MCF 10A (cell line): Measurements from ENCODE around the gene SPARC. TPM values are rescaled to one million over a fixed set of nuclear protein-coding genes. Genes with fewer than 3 reads are reported as not detected.

Experiments
- BruUV-seq: library from RNA; stranded (reverse); fragments of 400-500 nt; replicated peaks from 2 replicates; lab custom pipeline; 2021; lab: Mats Ljungman, UMichigan
- CTCF ChIA-PET: fragments of 300-600 bp; sonication (Branson Sonifier 250); formaldehyde crosslinking; extraction: SDS; loops from one replicate; lab custom pipeline; 2021; ENCODE audit warnings: antibody characterized with exemption, inconsistent platforms; lab: Yijun Ruan, JAX
- POLR2A ChIA-PET: fragments of 300-600, 350-650 bp; sonication (Branson Sonifier 250); formaldehyde crosslinking; extraction: SDS; loops from one replicate; lab custom pipeline; 2020; ENCODE audit warnings: antibody characterized with exemption, inconsistent platforms; lab: Yijun Ruan, JAX
- DNase-seq: peaks from one replicate; pipeline ENCODE4 v3.0.0-alpha.2; 2018; ENCODE audit not compliant: unreplicated experiment
- H3K27ac Mint-ChIP-seq: one replicate; pipeline ENCODE4 v1.8.0; 2022; ENCODE audit warnings: mild to moderate bottlenecking, low read depth, mixed read lengths; ENCODE audit not compliant: unreplicated experiment
- H3K27me3 Mint-ChIP-seq: one replicate; pipeline ENCODE4 v1.8.0; 2022; ENCODE audit warnings: mixed read lengths; ENCODE audit not compliant: insufficient read depth, unreplicated experiment
- H3K36me3 Mint-ChIP-seq: one replicate; pipeline ENCODE4 v1.8.0; 2022; ENCODE audit warnings: mild to moderate bottlenecking, moderate library complexity, mixed read lengths; ENCODE audit not compliant: insufficient read depth, unreplicated experiment
- H3K4me1 Mint-ChIP-seq: one replicate; pipeline ENCODE4 v1.8.0; 2022; ENCODE audit warnings: mixed read lengths; ENCODE audit not compliant: insufficient read depth, unreplicated experiment
- H3K4me3 Mint-ChIP-seq: one replicate; pipeline ENCODE4 v1.8.0; 2022; ENCODE audit warnings: mild to moderate bottlenecking, moderate library complexity, mixed read lengths; ENCODE audit not compliant: unreplicated experiment
- H3K9me3 Mint-ChIP-seq: one replicate; pipeline ENCODE4 v1.8.0; 2022; ENCODE audit warnings: mixed read lengths; ENCODE audit not compliant: unreplicated experiment
- intact Hi-C: fragments of 100-400 bp; cut with micrococcal nuclease; formaldehyde crosslinking; loops from 2 replicates; pipeline ENCODE4 v1.14.1; 2022
- total RNA-seq: library from RNA; stranded (reverse); gene quantifications from 2 replicates; pipeline ENCODE4 v1.2.3, GENCODE V29; 2022
- TF ChIP-seq, protein P1 (sequence below): fragments of 200-600 bp; IDR thresholded peaks from one replicate; pipeline ENCODE4 v1.8.0; 2022; ENCODE audit warnings: antibody characterized with exemption, mild to moderate bottlenecking; ENCODE audit not compliant: unreplicated experiment

SPARC gene
- total RNA-seq, 1 experiment from 2014 or later: 32.6 TPM

DNA sequence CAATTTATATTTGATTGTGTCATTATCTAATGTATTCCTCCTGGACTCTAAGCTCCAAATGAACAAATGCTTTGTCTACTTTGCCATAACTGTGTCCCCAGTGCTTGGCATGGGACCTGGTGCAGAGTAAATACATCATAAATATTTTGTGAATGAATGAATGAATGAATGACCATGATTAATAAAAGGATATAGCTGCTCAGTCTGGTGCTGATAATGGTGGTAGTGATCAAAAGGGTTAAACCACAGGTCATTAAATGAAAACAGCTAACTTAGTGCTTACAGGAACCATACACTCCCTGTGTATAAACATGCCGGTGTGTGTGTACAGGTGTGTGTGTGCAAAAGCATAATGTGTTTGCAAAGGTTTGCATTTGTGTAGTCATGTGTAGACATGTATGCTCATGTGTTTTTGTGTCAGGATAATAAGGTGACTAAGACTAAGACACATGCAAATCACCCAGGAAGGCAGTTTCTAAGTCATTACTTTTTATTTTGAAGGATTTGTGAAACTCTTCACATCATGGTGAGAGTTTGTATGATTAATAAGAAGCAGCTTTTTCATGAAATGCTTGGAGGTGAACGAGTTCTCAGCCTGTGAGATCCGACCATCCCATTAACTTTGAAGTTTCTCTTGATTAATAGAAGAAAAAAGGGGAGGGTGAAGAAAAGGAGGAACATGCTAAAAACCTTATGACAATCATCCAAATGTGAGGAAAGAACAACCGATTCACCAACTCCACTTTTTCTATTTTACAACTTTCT, 24.6 kb downstream of the SPARC start:
- ChIA-PET CTCF (interaction anchor here (0.6 to 15.3 kb wide), 22 partner anchors 10 to 852 kb away, joined by 3 to 652 read pairs (median 6); partner anchors contain the start of genes G3BP1 and SLC36A1), POLR2A (interaction anchor here (0.8 to 3.1 kb wide), 7 partner anchors 9 to 471 kb away, joined by 3 to 22 read pairs (median 12); partner anchors contain the start of gene G3BP1)
- TF ChIP-seq, protein P1, sequence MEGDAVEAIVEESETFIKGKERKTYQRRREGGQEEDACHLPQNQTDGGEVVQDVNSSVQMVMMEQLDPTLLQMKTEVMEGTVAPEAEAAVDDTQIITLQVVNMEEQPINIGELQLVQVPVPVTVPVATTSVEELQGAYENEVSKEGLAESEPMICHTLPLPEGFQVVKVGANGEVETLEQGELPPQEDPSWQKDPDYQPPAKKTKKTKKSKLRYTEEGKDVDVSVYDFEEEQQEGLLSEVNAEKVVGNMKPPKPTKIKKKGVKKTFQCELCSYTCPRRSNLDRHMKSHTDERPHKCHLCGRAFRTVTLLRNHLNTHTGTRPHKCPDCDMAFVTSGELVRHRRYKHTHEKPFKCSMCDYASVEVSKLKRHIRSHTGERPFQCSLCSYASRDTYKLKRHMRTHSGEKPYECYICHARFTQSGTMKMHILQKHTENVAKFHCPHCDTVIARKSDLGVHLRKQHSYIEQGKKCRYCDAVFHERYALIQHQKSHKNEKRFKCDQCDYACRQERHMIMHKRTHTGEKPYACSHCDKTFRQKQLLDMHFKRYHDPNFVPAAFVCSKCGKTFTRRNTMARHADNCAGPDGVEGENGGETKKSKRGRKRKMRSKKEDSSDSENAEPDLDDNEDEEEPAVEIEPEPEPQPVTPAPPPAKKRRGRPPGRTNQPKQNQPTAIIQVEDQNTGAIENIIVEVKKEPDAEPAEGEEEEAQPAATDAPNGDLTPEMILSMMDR: no peak
- H3K9me3 Mint-ChIP-seq: no peaks in the 10 kb centered on the region
- no peak for DNase-seq
- no peak overlapping the region for H3K27ac Mint-ChIP-seq
- peaks cover 37% of the 10 kb centered on the region for H3K4me1 Mint-ChIP-seq
- H3K4me3 Mint-ChIP-seq: no peak overlapping the region
- intact Hi-C loops: no loop called here
- BruUV-seq: no TSS peak
- H3K27me3 Mint-ChIP-seq: no peaks in the 10 kb centered on the region
- H3K36me3 Mint-ChIP-seq: peaks cover 7% of the 10 kb centered on the region

DNA sequence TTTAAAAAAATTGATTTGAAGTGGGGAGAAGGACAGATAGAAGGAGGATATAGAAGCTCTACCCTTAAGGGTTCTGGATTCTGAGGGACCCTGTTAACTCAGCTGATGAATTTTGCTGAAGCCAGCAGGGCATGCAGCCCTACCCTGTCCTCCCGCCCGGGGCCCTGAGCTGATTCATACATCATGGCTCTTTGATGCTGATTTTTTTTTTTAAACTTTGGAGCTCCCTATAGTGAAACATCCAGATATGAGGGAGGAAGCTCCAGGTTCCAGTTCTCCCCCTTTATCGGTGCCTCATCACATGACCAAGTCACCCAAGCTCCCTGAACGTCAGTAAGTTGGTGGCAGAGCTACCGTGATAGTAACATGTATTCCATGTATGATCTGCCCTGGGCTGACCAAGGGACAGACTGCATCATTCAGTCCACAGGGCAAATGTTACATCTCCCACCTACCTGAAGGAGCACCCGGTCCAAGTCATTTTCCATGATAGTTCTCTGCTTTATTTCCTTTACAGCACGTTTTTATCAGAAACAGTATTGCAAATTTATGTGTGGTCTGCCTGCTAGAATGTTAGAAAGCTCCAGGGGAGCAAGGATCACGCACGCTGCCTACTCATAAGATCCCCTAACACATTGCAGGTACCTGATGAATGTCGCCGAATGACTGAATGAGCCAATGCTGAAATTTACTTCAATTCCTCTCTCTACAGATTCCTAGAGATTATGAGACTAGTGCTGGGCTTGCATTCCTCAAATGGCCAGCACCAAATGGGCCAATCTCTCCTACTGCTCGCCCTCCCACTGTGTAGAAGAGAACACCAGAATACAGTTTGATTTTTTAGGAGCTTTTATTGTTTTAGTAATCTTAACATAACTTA, 25.9 kb downstream of the SPARC start:
- peak; percentile 47 for DNase-seq
- TF ChIP-seq, protein P1: no peak
- Mint-ChIP-seq H3K27me3 (no peaks in the 10 kb centered on the region), H3K27ac (peak overlapping the region; percentile 28), H3K9me3 (no peaks in the 10 kb centered on the region), H3K36me3 (peaks cover 7% of the 10 kb centered on the region), H3K4me1 (peaks cover 37% of the 10 kb centered on the region), H3K4me3 (no peak overlapping the region)
- ChIA-PET CTCF (interaction anchor here (0.5 to 15.3 kb wide), 42 partner anchors 9 to 915 kb away, joined by 3 to 652 read pairs (median 4); partner anchors contain the start of genes ATOX1, G3BP1 and SLC36A1), POLR2A (interaction anchor here (0.6 to 3.1 kb wide), 14 partner anchors 11 to 1143 kb away, joined by 3 to 22 read pairs (median 4); partner anchors contain the start of gene G3BP1)
- BruUV-seq: no TSS peak
- intact Hi-C loops: no loop called here

DNA sequence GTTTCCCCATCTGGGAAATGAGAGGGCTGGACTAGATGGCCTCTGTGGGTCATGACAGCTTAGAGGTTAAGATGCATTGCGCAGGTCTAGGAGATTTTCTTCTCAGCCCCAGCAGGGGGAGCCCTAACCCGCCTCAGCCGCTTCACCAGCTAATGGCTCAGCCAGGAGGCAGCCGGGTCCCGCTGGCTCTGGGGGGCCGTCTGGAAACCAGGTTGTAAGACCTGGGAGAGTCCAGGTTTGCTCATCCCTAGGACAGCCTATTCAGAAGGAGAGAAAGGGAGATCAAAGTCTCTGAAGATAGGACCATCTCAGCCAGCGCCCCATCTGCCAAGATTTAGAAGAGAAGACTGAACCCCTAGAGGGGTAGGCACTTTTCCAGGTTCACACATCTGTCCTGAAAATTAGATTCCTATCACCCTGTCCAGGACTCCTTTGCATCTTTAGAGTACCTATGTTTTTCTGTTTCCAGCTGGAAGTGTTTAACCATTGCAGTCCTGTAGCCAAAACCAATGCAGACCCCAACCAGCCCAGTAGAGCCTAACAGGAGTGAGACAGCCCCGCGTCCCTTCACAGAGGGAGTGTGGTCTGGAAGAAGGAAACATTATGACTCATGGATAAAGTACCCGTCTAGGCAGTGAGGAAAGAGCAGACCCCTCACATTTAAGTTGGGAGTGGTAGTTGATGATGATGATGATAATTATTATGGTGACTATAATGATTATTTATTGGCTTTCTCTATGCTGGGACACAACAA, 27.5 kb downstream of the SPARC start:
- DNase-seq: peak; percentile 87
- Mint-ChIP-seq H3K27ac (no peak overlapping the region), H3K27me3 (no peaks in the 10 kb centered on the region), H3K4me1 (peaks cover 22% of the 10 kb centered on the region), H3K36me3 (peaks cover 7% of the 10 kb centered on the region), H3K4me3 (no peak overlapping the region), H3K9me3 (no peaks in the 10 kb centered on the region)
- CTCF ChIA-PET: interaction anchor here (0.5 to 15.3 kb wide), 80 partner anchors 8 to 857 kb away, joined by 3 to 652 read pairs (median 4); partner anchors contain the start of genes FAT2, G3BP1 and SLC36A1
- POLR2A ChIA-PET: interaction anchor here (0.6 to 3.4 kb wide), 9 partner anchors 13 to 232 kb away, joined by 3 to 35 read pairs (median 3); partner anchors contain the start of gene G3BP1
- intact Hi-C loops: loop anchor here (1.0 to 10.0 kb wide), 7 partner anchors 60 to 846 kb away; partner anchors contain the start of gene G3BP1
- BruUV-seq: no TSS peak
- TF ChIP-seq, protein P1: peak; percentile 98
